Glutamatergic neuron (in vitro differentiated cells): ENCODE data around the gene LALBA. TPM values are rescaled to one million over a fixed set of nuclear protein-coding genes. Genes with fewer than 3 reads are reported as not detected.
A peak's percentile ranks its signal among the peaks of the same experiment; 100 is the strongest.

Experiments used
- DNase-seq: peaks from one replicate; pipeline ENCODE4 v3.0.0; 2022
- H3K27ac Mint-ChIP-seq: one replicate; pipeline ENCODE4 v1.8.0; 2020; ENCODE audit warnings: mild to moderate bottlenecking, mixed read lengths, inconsistent platforms; ENCODE audit not compliant: unreplicated experiment
- H3K27me3 Mint-ChIP-seq: one replicate; pipeline ENCODE4 v1.8.0; 2020; ENCODE audit warnings: mild to moderate bottlenecking, moderate library complexity, mixed read lengths, inconsistent platforms; ENCODE audit not compliant: unreplicated experiment
- H3K36me3 Mint-ChIP-seq: one replicate; pipeline ENCODE4 v1.8.0; 2020; ENCODE audit warnings: mild to moderate bottlenecking, mixed read lengths, inconsistent platforms; ENCODE audit not compliant: unreplicated experiment
- H3K4me1 Mint-ChIP-seq: one replicate; pipeline ENCODE4 v1.8.0; 2020; ENCODE audit warnings: mild to moderate bottlenecking, low read depth, mixed read lengths, inconsistent platforms; ENCODE audit not compliant: unreplicated experiment
- H3K4me3 Mint-ChIP-seq: one replicate; pipeline ENCODE4 v1.8.0; 2020; ENCODE audit warnings: mild to moderate bottlenecking, mixed read lengths, inconsistent platforms; ENCODE audit not compliant: unreplicated experiment
- H3K9me3 Mint-ChIP-seq: one replicate; pipeline ENCODE4 v1.8.0; 2020; ENCODE audit warnings: mild to moderate bottlenecking, moderate library complexity, mixed read lengths, inconsistent platforms; ENCODE audit not compliant: unreplicated experiment
- CTCF ChIP-seq: fragments of 200-600 bp; sonication (generic); IDR thresholded peaks from one replicate; pipeline ENCODE4 v1.5.0; 2021; ENCODE audit not compliant: partially characterized antibody, unreplicated experiment
- long read RNA-seq: library from polyadenylated mRNA; unstranded; transcript quantifications from one replicate; pipeline ENCODE4 v2.0.0, GENCODE V29; 2020; ENCODE audit not compliant: unreplicated experiment
- total RNA-seq: library from RNA; stranded (reverse); fragmentation: NEBNext Ultra II Directional; extraction: Animal tissue kit (Norgen Biotek cat#: 25700); gene quantifications from one replicate; pipeline ENCODE4 v1.2.1, GENCODE V29; 2021; ENCODE audit not compliant: unreplicated experiment

LALBA gene
- not detected for total RNA-seq
- long read RNA-seq = 0 reads

- no peaks in the 10 kb centered on the region for H3K27me3 Mint-ChIP-seq
- no peaks in the 10 kb centered on the region for H3K4me1 Mint-ChIP-seq
- DNase-seq = no peak
- no peak within 1 kb of the TSS for H3K27ac Mint-ChIP-seq
- TF ChIP-seq CTCF = no peak
- H3K9me3 Mint-ChIP-seq = no peaks in the 10 kb centered on the region
- H3K36me3 Mint-ChIP-seq = no peaks in the 10 kb centered on the region
- H3K4me3 Mint-ChIP-seq = no peak within 1 kb of the TSS
These were observed at the start of gene LALBA for GRCh38 chr12:48569946-48570345. Gene LALBA, minus strand, starts transcription at chr12:48570046. Its CDS starts 26 bp downstream, at chr12:48570020.

GRCh38 chr12:48618541-48618940, 48.7 kb upstream of the LALBA start:
- Mint-ChIP-seq H3K9me3 (peaks cover 4% of the 10 kb centered on the region), H3K4me1 (peaks cover 1% of the 10 kb centered on the region), H3K4me3 (no peak overlapping the region), H3K27me3 (peaks cover 4% of the 10 kb centered on the region), H3K27ac (no peak overlapping the region), H3K36me3 (peaks cover 5% of the 10 kb centered on the region)
- peak; percentile 75 for DNase-seq
- peak; percentile 95 for TF ChIP-seq CTCF

DNA sequence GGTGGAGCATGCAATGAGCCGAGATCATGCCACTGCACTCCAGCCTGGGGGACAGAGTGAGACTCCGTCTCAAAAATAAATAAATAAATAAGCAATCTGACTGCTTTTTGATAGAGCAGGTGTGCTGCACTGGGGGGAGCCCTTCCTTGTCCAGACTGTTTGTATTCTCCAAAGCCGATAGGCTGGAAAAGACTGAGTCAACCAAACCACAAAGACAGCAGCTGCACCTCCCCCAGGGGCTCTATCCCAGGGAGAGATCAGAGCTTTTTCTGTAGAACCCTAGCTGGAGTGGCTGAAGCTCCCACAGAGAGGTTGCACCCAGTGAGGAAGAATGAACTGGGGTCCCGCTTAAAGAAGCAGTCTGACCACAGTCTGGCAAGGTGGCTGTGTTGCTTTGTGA, 45.8 kb upstream of the LALBA start:
- DNase-seq = no peak
- TF ChIP-seq CTCF = no peak
- peaks cover 2% of the 10 kb centered on the region for H3K27me3 Mint-ChIP-seq
- H3K9me3 Mint-ChIP-seq = peaks cover 4% of the 10 kb centered on the region
- H3K27ac Mint-ChIP-seq = no peak overlapping the region
- H3K36me3 Mint-ChIP-seq = peaks cover 10% of the 10 kb centered on the region
- peaks cover 1% of the 10 kb centered on the region for H3K4me1 Mint-ChIP-seq
- no peak overlapping the region for H3K4me3 Mint-ChIP-seq

- H3K27ac Mint-ChIP-seq = no peak overlapping the region
- H3K4me1 Mint-ChIP-seq = no peaks in the 10 kb centered on the region
- H3K9me3 Mint-ChIP-seq = peaks cover 4% of the 10 kb centered on the region
- no peak for DNase-seq
- no peak for TF ChIP-seq CTCF
- H3K27me3 Mint-ChIP-seq = no peaks in the 10 kb centered on the region
- no peak overlapping the region for H3K4me3 Mint-ChIP-seq
- H3K36me3 Mint-ChIP-seq = peaks cover 10% of the 10 kb centered on the region
These were observed 43.5 kb upstream of the LALBA start for GRCh38 chr12:48613321-48613720.

DNA sequence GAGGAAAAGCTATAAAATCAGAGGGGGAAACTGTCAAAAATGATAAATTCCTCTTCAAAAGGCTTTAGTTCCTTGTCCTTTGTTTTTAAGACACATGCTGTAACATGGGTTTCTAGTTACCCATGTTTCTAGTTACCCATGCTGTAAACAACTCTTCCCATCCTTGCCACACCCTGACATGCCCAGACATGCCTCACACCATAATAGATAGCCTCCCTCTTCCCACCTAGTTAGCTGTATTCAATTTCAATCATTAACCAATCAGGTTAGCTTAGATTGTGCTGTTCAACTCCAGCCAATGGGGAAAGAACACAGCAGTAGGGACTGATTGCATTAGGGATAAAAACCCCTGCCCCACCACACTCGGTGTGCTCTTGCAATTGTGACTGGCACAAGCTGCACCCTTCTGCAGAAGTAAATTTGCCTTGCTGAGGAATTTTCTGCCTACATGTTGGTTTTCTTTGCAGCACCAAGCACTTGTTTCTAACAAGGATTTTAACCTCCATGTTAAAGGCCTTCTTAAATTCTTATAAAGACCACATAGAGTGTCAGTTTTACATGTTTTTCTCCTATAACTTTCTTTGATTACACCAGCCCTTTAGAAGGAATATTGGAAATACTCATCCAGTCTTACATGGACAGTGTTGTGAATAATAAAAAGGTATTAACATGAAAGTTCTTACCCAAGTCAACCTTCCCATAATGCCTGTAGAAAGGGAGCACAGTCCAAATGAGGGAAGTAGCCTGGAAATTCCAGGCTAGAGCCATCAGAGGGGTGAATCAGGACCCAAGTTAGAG, 32.5 kb upstream of the LALBA start:
- Mint-ChIP-seq H3K9me3 (peaks cover 2% of the 10 kb centered on the region), H3K27me3 (peaks cover 3% of the 10 kb centered on the region), H3K27ac (no peak overlapping the region), H3K36me3 (peaks cover 23% of the 10 kb centered on the region), H3K4me3 (no peak overlapping the region), H3K4me1 (no peaks in the 10 kb centered on the region)
- no peak for DNase-seq
- TF ChIP-seq CTCF = no peak
